GM12878 (cell line): ENCODE results near the gene ESR1. TPM values are rescaled to one million over a fixed set of nuclear protein-coding genes. Genes with fewer than 3 reads are reported as not detected.

ENCODE experiments used
- ATAC-seq: fragments of 200-7000 bp; cut with Tn5 transposase; 3 replicates; pipeline ENCODE4 v1.9.1; 2020; ENCODE audit warnings: mild to moderate bottlenecking, moderate library complexity
- BruUV-seq: library from RNA; stranded (reverse); fragments of 400-500 nt; replicated peaks from 2 replicates; lab custom pipeline; 2021; lab: Mats Ljungman, UMichigan
- CTCF ChIA-PET: fragments of 300-600 bp; sonication (Branson Sonifier 250); formaldehyde crosslinking; extraction: SDS; loops from one replicate; lab custom pipeline; 2021; ENCODE audit warnings: inconsistent platforms; lab: Yijun Ruan, JAX
- POLR2A ChIA-PET: fragments of 350-600 bp; formaldehyde crosslinking; extraction: SDS; loops from one replicate; lab custom pipeline; 2021; ENCODE audit warnings: inconsistent platforms; lab: Charles Lee
- RAD21 ChIA-PET: fragments of 300-600 bp; sonication (Branson Sonifier 250); formaldehyde crosslinking; loops from one replicate; lab custom pipeline; 2023; ENCODE audit warnings: antibody characterized with exemption; ENCODE audit not compliant: unreplicated experiment; lab: Charles Lee
- SMC1A ChIA-PET: fragments of 300-600 bp; sonication (Branson Sonifier 250); formaldehyde crosslinking; loops from one replicate; lab custom pipeline; 2023; ENCODE audit not compliant: unreplicated experiment, uncharacterized antibody; lab: Charles Lee
- DNase-seq: peaks from one replicate; pipeline ENCODE4 v3.0.0-alpha.2; 2011; ENCODE audit warnings: low read depth, low spot score
- FAIRE-seq: peaks from 3 replicates; lab custom pipeline; 2011; peaks lifted over from hg19 to GRCh38; lab: Jason Lieb, UNC
- H2AFZ ChIP-seq: 2 replicates; pipeline ENCODE4 v1.6.0; 2011; ENCODE audit warnings: low read depth, low read length, control low read depth; ENCODE audit not compliant: control insufficient read depth
- H3K27ac ChIP-seq: 2 replicates; pipeline ENCODE4 v1.5.1; 2011; ENCODE audit warnings: control low read depth; ENCODE audit not compliant: control insufficient read depth, insufficient read depth
- H3K27me3 ChIP-seq, 2 experiments: replicated peaks in 1 of 2; 2 replicates each; pipeline versions ENCODE4 v1.6.0 to v1.6.1; 2011; ENCODE audit warnings: low read length in 1 of 2; ENCODE audit not compliant: control insufficient read depth in 2 of 2, insufficient read depth in 2 of 2
- H3K36me3 ChIP-seq, 2 experiments: 2 replicates each; pipeline ENCODE4 v1.5.1; 2011; ENCODE audit warnings: low read length in 1 of 2; ENCODE audit not compliant: control insufficient read depth in 2 of 2, insufficient read depth in 2 of 2
- H3K4me1 ChIP-seq: 2 replicates; pipeline ENCODE4 v1.6.1; 2011; ENCODE audit warnings: mild to moderate bottlenecking, low read length, moderate library complexity, mixed read lengths; ENCODE audit not compliant: control insufficient read depth, insufficient read depth
- H3K4me2 ChIP-seq: 2 replicates; pipeline ENCODE4 v1.6.0; 2011; ENCODE audit warnings: control low read depth; ENCODE audit not compliant: control insufficient read depth, insufficient read depth
- H3K4me3 ChIP-seq: fragments of 200-600 bp; sonication (generic); 2 replicates; pipeline ENCODE4 v1.5.1; 2016
- H3K79me2 ChIP-seq: 2 replicates; pipeline ENCODE4 v1.6.0; 2011; ENCODE audit warnings: low read length; ENCODE audit not compliant: control insufficient read depth, insufficient read depth
- H3K9ac ChIP-seq: 2 replicates; pipeline ENCODE4 v1.8.0; 2011; ENCODE audit warnings: low read length, control low read depth, mixed read lengths; ENCODE audit not compliant: control insufficient read depth, insufficient read depth
- H3K9me3 ChIP-seq: replicated peaks from 3 replicates; pipeline ENCODE4 v1.5.1; 2011; ENCODE audit warnings: mild to moderate bottlenecking, low read length; ENCODE audit not compliant: control insufficient read depth, insufficient read depth
- H4K20me1 ChIP-seq: 2 replicates; pipeline ENCODE4 v1.6.0; 2011; ENCODE audit not compliant: control insufficient read depth, insufficient read depth
- ATF7 ChIP-seq: fragments of 450-650 bp; IDR thresholded peaks from 2 replicates; pipeline ENCODE4 v1.6.1; 2016; ENCODE audit warnings: low read depth, mild to moderate bottlenecking
- CBFB ChIP-seq: IDR thresholded peaks from 2 replicates; pipeline ENCODE4 v1.6.1; 2016; ENCODE audit warnings: antibody characterized with exemption, low read depth
- GATAD2B ChIP-seq: fragments of 450-650 bp; conservative IDR thresholded peaks from 2 replicates; pipeline ENCODE4 v1.6.1; 2017; ENCODE audit warnings: low read depth, mild to moderate bottlenecking, moderate library complexity
- MYB ChIP-seq: fragments of 150-350 bp; IDR thresholded peaks from 2 replicates; pipeline ENCODE4 v1.6.1; 2014; ENCODE audit warnings: mild to moderate bottlenecking, low read depth, low read length, borderline replicate concordance
- MYC ChIP-seq: IDR thresholded peaks from 2 replicates; pipeline ENCODE4 v1.6.1; 2011; ENCODE audit warnings: mild to moderate bottlenecking, low read length, moderate library complexity, inconsistent platforms; ENCODE audit not compliant: insufficient read depth, insufficient replicate concordance, insufficient read length, severe bottlenecking
- NFIC ChIP-seq: IDR thresholded peaks from 2 replicates; pipeline ENCODE4 v1.6.1; 2012; ENCODE audit warnings: low read depth, mild to moderate bottlenecking, inconsistent platforms, low read length, moderate library complexity
- NR2C2 ChIP-seq: IDR thresholded peaks from 2 replicates; pipeline ENCODE4 v1.6.1; 2011; ENCODE audit warnings: borderline replicate concordance, low read depth; ENCODE audit not compliant: control insufficient read depth, insufficient read length
- POU2F2 ChIP-seq: IDR thresholded peaks from 3 replicates; pipeline ENCODE4 v1.6.1; 2011; ENCODE audit warnings: low read depth, mild to moderate bottlenecking, low read length, borderline replicate concordance
- RBBP5 ChIP-seq: fragments of 200-600 bp; sonication (generic); conservative IDR thresholded peaks from 2 replicates; pipeline ENCODE4 v1.6.1; 2016
- SIX5 ChIP-seq: IDR thresholded peaks from 2 replicates; pipeline ENCODE4 v1.6.1; 2011; ENCODE audit warnings: mild to moderate bottlenecking, low read depth, low read length, moderate library complexity; ENCODE audit not compliant: severe bottlenecking
- SKIL ChIP-seq: fragments of 450-650 bp; IDR thresholded peaks from 2 replicates; pipeline ENCODE4 v1.6.1; 2017; ENCODE audit warnings: mild to moderate bottlenecking, low read depth, inconsistent platforms; ENCODE audit not compliant: poor library complexity, severe bottlenecking
- SMAD5 ChIP-seq: IDR thresholded peaks from 2 replicates; pipeline ENCODE4 v1.6.1; 2016; ENCODE audit warnings: antibody characterized with exemption, low read depth
- ZNF207 ChIP-seq: fragments of 450-650 bp; IDR thresholded peaks from 2 replicates; pipeline ENCODE4 v1.6.1; 2014; ENCODE audit warnings: antibody characterized with exemption, mild to moderate bottlenecking, borderline replicate concordance
- ZNF217 ChIP-seq: fragments of 450-650 bp; IDR thresholded peaks from 2 replicates; pipeline ENCODE4 v1.6.1; 2017; ENCODE audit warnings: antibody characterized with exemption, mild to moderate bottlenecking
- ZNF24 ChIP-seq: fragments of 450-650 bp; IDR thresholded peaks from 2 replicates; pipeline ENCODE4 v1.6.1; 2017; ENCODE audit warnings: antibody characterized with exemption, mild to moderate bottlenecking
- WGBS: methylation state at CpG from one replicate; pipeline ENCODE4 v1.1.6; 2016; ENCODE audit warnings: low lambda C conversion rate; ENCODE audit not compliant: insufficient replicate concordance, insufficient coverage; ENCODE audit errors: missing lambda C conversion rate; 5-methylcytosine and 5-hydroxymethylcytosine counted together
- in situ Hi-C: fragments of 300-500 bp; cut with MboI; formaldehyde crosslinking; loops from 9 replicates; pipeline ENCODE4 v1.14.3; 2018; ENCODE audit warnings: mixed read lengths
- intact Hi-C: fragments of 100-400 bp; cut with micrococcal nuclease; formaldehyde crosslinking; loops from one replicate; pipeline ENCODE4 v1.14.2; 2022; ENCODE audit not compliant: unreplicated experiment
- polyA plus RNA-seq, 11 experiments: library from polyadenylated mRNA; depleted of rRNA in 4 of 11; unstranded in 6 of 11; stranded (reverse) in 5 of 11; fragments of >200 nt; fragmentation: Nextera tagmentation in 4 of 11; fragmentation: Illumina TruSeq in 1 of 11; extraction: Ambion mirVana in 4 of 11; extraction: Trizol in 1 of 11; gene quantifications; 1 replicate in 1 of 11; 2 replicates in 10 of 11; pipeline versions ENCODE4 v1.2.1 to v1.2.3, GENCODE V29; 2011 to 2016; ENCODE audit warnings: inconsistent platforms in 2 of 11, missing spikeins in 2 of 11, low read depth in 1 of 11
- total RNA-seq, 4 experiments: library from RNA; depleted of rRNA in 3 of 4; stranded (reverse); fragments of >200 nt in 3 of 4; fragmentation: Illumina TruSeq in 1 of 4; extraction: Trizol in 1 of 4; gene quantifications; 2 replicates each; pipeline versions ENCODE4 v1.2.1 to v1.2.3, GENCODE V29; 2013 to 2021

ESR1 gene
- total and polyA plus RNA-seq, 10 of the 15 experiments (the other 5 are each of a cell fraction or from before 2014, with no cell fraction given) = 0.03 to 0.51 (median 0.21) TPM; not detected in 4

GRCh38 chr6:151901009-151901411 is 93.5 kb downstream of the ESR1 start (continued):
- TF ChIP-seq ZNF217 (no peak), SKIL (no peak)
- TF ChIP-seq, all 136 proteins: peak for 0

GRCh38 chr6:151904631-151905030 is 97.1 kb downstream of the ESR1 start:
- Histone ChIP-seq H3K4me3 (no peak overlapping the region), H3K27me3 (no peaks in the 10 kb centered on the region), H4K20me1 (no peaks in the 10 kb centered on the region), H3K9ac (no peak overlapping the region), H3K4me1 (no peaks in the 10 kb centered on the region), H3K4me2 (no peak overlapping the region), H2AFZ (no peak overlapping the region), H3K27ac (no peak overlapping the region), H3K79me2 (no peaks in the 10 kb centered on the region), H3K36me3 (no peaks in the 10 kb centered on the region), H3K9me3 (no peaks in the 10 kb centered on the region)
- no peak for DNase-seq
- ChIA-PET RAD21 (interaction anchor here (0.5 kb wide), 1 partner anchor 79 kb away, joined by 3 read pairs; no protein-coding TSS in a partner anchor), SMC1A (no interaction called here), CTCF (no interaction called here), POLR2A (no interaction called here)
- TF ChIP-seq MYC (no peak), POU2F2 (no peak), SMAD5 (no peak), ZNF24 (no peak), GATAD2B (no peak), RBBP5 (no peak), NR2C2 (no peak), MYB (no peak), ZNF207 (no peak), NFIC (no peak), SIX5 (no peak), CBFB (no peak), ATF7 (no peak)
- no peak for FAIRE-seq
- in situ Hi-C loops (no loop called here), intact Hi-C loops (loop anchor here (5.0 kb wide), 1 partner anchor 137 kb away; no protein-coding TSS in a partner anchor)
- 25% methylated on average over 4 of the region's 4 CpGs for WGBS
- no TSS peak for BruUV-seq
- no peak for ATAC-seq
